ENCODE data around the gene EMC9. TPM values are rescaled to one million over a fixed set of nuclear protein-coding genes. Genes with fewer than 3 reads are reported as not detected.
A peak's percentile ranks its signal among the peaks of the same experiment; 100 is the strongest.

EMC9 gene
- total RNA-seq, 4 donors from 2014 or later, result 7.4 to 38.7 (median 34.0) TPM

DNA sequence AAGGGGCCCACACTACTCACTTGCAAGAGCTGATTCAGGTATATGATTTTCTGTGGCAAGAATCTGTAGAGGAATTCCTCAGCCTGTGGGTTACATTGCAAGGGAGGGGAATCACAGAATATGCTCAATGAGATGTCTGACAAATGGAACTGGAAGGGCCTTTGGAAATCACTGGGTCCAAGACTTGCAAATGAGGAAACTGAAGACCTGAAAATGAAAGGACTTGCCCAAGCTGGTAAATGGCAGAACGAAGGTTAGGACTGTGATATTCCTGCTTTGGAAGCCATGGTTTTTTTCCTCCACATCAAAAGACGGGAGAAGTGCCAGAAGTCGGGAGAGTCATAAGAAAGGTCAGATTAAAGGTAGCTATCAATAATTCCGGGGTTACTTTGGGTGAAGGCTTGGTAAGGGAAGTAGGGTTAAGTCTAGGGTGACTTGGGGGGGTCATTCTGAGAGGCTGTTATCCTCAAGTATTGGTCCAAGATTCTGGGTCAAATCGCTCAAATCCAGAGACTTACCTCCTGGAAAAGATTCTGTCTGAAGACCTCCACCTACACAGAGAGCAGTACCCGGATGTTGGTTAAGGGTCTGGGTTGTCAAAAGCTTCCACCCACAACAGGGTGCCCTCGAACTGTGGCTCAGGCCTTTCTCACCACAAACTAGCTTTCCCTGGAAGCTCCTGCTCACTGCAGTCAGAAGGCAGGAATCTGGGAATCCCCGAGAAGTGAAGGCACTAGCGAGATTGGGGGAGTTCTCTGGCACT is 4.5 kb upstream of the EMC9 start:
- Histone ChIP-seq H3K9me3 (no peaks in the 10 kb centered on the region), H3K27ac (peak overlapping the region; percentile 80 to 96 (median 94)), H3K4me3 (peak overlapping the region; percentile 73 to 96 (median 78)), H3K27me3 (no peaks in the 10 kb centered on the region), H3K4me1 (peaks cover 0 to 48% (median 16%) of the 10 kb centered on the region in 4 donors), H3K36me3 (peaks cover 0 to 23% (median 0%) of the 10 kb centered on the region in 3 donors)
- no peak for TF ChIP-seq CTCF (IDR thresholded peaks at IDR 0.05)
- TF ChIP-seq POLR2A (IDR thresholded peaks at IDR 0.05), result no peak
- no peak for DNase-seq

GRCh38 chr14:24145219-24145618 is 3.8 kb upstream of the EMC9 start:
- no peak for DNase-seq
- no peaks in the 10 kb centered on the region for H3K27me3 ChIP-seq
- no peaks in the 10 kb centered on the region for H3K9me3 ChIP-seq
- peaks cover 0 to 17% (median 0%) of the 10 kb centered on the region in 3 donors for H3K36me3 ChIP-seq
- H3K4me1 ChIP-seq, result peaks cover 0 to 49% (median 18%) of the 10 kb centered on the region in 4 donors
- H3K27ac ChIP-seq, result peak overlapping the region; percentile 80 to 96 (median 94)
- TF ChIP-seq POLR2A (IDR thresholded peaks at IDR 0.05) (no peak), CTCF (IDR thresholded peaks at IDR 0.05) (no peak)
- H3K4me3 ChIP-seq, result peak overlapping the region; percentile 73 to 96 (median 78)

- no peaks in the 10 kb centered on the region for H3K9me3 ChIP-seq
- peaks cover 0 to 56% (median 20%) of the 10 kb centered on the region in 4 donors for H3K4me1 ChIP-seq
- no peak for DNase-seq
- H3K27ac ChIP-seq, result peak overlapping the region in 1 of 4 donors; percentile 12
- H3K4me3 ChIP-seq, result no peak overlapping the region
- TF ChIP-seq POLR2A (IDR thresholded peaks at IDR 0.05), result no peak
- no peak for TF ChIP-seq CTCF (IDR thresholded peaks at IDR 0.05)
- H3K27me3 ChIP-seq, result no peaks in the 10 kb centered on the region
- peaks cover 0 to 9% (median 0%) of the 10 kb centered on the region in 3 donors for H3K36me3 ChIP-seq
Observed at GRCh38 chr14:24144451-24144850, 3.1 kb upstream of the EMC9 start.

DNA sequence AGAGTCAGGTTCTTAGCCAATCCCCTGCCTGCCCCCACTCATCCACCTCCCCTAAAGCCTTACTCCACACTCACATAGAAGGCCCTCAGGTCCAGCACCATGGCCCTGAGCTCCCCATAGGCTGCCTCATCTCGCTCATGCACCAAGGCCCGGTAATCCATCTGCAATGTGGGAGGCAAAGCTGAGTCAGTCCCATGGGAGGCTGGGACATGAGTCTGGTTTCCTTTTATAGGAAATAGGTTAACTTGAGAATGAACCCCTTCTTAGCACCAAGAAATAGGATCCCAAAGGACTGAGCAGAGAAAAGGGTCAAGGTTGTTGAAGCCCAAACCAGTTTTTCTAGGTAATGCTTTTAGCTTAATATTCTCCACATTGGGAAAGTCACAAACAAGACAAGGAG is 2.1 kb upstream of the EMC9 start:
- no peak for DNase-seq
- TF ChIP-seq CTCF (IDR thresholded peaks at IDR 0.05) (no peak), POLR2A (IDR thresholded peaks at IDR 0.05) (no peak)
- Histone ChIP-seq H3K4me1 (peaks cover 0 to 60% (median 18%) of the 10 kb centered on the region in 4 donors), H3K36me3 (peaks cover 0 to 10% (median 3%) of the 10 kb centered on the region in 3 donors), H3K27ac (peak overlapping the region in 1 of 4 donors; percentile 12), H3K4me3 (no peak overlapping the region), H3K27me3 (no peaks in the 10 kb centered on the region), H3K9me3 (no peaks in the 10 kb centered on the region)

DNA sequence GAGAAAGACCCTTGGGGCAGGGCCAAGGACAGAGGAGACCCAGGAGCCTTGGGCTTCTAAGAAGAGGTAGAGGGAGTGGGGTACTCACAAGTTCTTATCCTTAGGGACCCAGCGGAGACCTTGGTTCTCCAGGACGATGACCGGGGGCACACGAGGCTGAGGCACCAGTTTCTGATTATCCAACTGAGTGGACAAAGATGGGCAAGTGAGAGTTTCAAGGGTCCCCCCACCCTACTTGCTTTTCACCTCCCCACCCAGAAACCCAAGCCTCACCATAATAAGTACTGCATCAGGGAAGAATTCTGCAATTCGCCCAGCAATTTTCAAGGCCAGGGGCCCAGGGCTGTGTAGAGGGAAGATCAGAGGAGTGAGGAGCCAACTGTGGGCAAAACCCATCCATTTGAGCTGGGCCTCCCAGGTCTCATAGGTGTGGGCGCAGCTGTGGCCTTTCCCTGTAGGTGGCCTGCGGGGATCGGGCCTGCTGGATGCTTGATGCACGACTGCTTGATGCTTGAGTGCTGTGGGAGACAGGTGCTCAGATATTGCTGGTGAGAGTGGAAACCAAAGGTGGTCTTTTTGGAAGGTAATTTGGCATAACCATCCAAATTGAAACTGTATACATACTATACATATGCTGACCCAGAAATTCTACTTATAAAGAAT is 2.0 kb downstream of the EMC9 start:
- Histone ChIP-seq H3K4me3 (peak overlapping the region in 2 of 4 donors; percentile 24 to 84), H3K4me1 (peaks cover 0 to 65% (median 17%) of the 10 kb centered on the region in 4 donors), H3K27me3 (no peaks in the 10 kb centered on the region), H3K36me3 (peaks cover 0 to 22% (median 3%) of the 10 kb centered on the region in 3 donors), H3K9me3 (no peaks in the 10 kb centered on the region), H3K27ac (no peak overlapping the region)
- DNase-seq, result no peak
- no peak for TF ChIP-seq POLR2A (IDR thresholded peaks at IDR 0.05)
- TF ChIP-seq CTCF (IDR thresholded peaks at IDR 0.05), result no peak
